Activated naive CD4-positive, alpha-beta T cell treated with anti-CD3 and anti-CD28 coated beads, Interleukin-2, amount 50 U/mL, for 24 hours (primary cell): ENCODE results near the gene TUBB2A.
"Not testable (repeated sequence)": the region's sequence is repeated elsewhere in the genome, so short reads cannot be mapped to it uniquely, and the experiment has no call there.

Experiments used
- H3K27ac Mint-ChIP-seq: one replicate; pipeline ENCODE4 v1.8.0; 2021; ENCODE audit warnings: mild to moderate bottlenecking, mixed read lengths
- H3K27me3 Mint-ChIP-seq: one replicate; pipeline ENCODE4 v1.8.0; 2021; ENCODE audit warnings: mixed read lengths
- H3K36me3 Mint-ChIP-seq: one replicate; pipeline ENCODE4 v1.8.0; 2021; ENCODE audit warnings: mixed read lengths
- H3K4me1 Mint-ChIP-seq: one replicate; pipeline ENCODE4 v1.8.0; 2021; ENCODE audit warnings: mixed read lengths
- H3K4me3 Mint-ChIP-seq: one replicate; pipeline ENCODE4 v1.8.0; 2021; ENCODE audit warnings: mild to moderate bottlenecking, mixed read lengths
- H3K9me3 Mint-ChIP-seq: one replicate; pipeline ENCODE4 v1.8.0; 2021; ENCODE audit warnings: mixed read lengths

The TUBB2A gene

DNA sequence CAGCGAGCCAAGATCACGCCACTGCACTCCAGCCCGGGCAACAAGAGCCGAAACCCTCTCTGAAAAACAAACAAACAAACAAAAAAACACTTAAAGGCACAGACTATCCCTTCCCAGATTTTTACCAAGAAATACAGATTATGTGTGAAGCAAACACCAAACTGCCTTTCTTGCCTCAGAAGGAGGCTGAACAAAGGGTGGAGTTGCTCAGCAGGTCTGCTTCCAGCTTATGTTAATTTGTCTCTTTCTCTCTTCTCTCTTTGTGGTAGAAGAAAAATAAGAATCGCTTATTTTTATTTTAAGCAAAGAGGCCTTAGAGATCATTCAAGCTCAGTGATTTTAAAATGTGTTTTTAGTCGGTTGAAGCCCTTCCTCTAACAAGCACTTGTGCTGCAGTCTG lies 14.2 kb downstream of the TUBB2A start:
- no peaks in the 10 kb centered on the region for H3K27me3 Mint-ChIP-seq
- no peaks in the 10 kb centered on the region for H3K9me3 Mint-ChIP-seq
- no peak overlapping the region for H3K27ac Mint-ChIP-seq
- no peaks in the 10 kb centered on the region for H3K4me1 Mint-ChIP-seq
- H3K4me3 Mint-ChIP-seq: no peak overlapping the region
- peaks cover 17% of the 10 kb centered on the region for H3K36me3 Mint-ChIP-seq

DNA sequence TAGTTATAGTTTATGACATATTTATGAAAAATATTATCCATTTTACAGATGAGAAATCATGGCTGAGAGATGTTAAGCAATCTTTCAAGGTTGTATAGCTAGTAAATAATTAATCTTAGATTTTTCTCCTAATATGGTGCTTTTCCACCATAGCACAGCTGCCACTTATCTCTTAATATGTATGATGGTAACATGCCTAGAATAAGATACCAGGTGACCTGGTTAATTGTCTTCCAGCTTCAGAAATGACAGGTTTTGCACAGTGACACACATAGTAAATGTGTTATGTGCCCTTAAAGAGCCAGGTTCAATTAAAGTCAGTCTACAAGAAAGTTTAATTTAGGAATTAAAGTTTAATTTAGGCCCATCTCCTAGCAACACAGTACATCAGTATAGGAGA lies 14.8 kb downstream of the TUBB2A start:
- Mint-ChIP-seq H3K9me3 (no peaks in the 10 kb centered on the region), H3K4me1 (no peaks in the 10 kb centered on the region), H3K36me3 (peaks cover 20% of the 10 kb centered on the region), H3K4me3 (no peak overlapping the region), H3K27ac (no peak overlapping the region), H3K27me3 (no peaks in the 10 kb centered on the region)

GRCh38 chr6:3140201-3140600 lies 17.1 kb downstream of the TUBB2A start:
- no peaks in the 10 kb centered on the region for H3K9me3 Mint-ChIP-seq
- H3K4me3 Mint-ChIP-seq: no peak overlapping the region
- H3K27ac Mint-ChIP-seq: no peak overlapping the region
- no peaks in the 10 kb centered on the region for H3K4me1 Mint-ChIP-seq
- peaks cover 19% of the 10 kb centered on the region for H3K36me3 Mint-ChIP-seq
- H3K27me3 Mint-ChIP-seq: no peaks in the 10 kb centered on the region

DNA sequence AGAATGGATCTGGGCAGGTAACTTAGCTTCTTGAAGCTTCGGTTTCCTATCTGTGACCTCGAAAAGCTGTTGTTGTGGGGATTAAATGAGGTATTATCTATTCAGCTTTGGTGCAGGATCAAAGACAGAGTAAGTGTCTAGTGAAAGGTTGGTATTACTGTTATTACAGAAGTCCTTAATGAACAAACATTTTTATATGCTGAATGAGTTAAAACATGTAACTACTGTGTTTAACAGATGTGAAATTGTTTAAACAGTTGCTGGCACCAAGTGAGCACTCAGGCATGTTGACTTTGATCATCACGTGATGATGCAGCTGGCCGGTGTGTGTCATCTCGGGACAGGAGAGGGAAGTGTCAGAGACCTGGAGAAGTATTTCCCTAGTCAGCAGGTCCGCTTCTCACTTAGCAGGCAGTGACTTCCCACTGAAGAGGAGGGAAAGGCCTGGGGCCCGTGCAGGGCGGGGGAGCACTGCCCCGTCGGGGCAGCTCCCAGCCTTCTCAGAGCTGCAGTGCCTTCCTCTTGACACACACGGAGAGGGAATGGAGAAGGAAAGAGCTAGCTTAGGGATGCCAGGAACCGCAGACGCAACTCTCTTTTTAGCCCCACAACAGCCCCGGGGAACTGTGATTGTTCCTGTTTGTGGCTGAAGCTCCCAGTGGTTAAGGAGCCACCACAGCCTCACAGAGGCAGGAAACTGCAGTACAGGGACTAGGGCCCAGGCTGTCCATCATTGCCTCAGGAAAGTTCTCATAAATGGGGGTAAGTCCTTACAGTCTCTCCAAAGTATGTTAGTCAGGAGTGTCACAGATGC lies 18.0 kb downstream of the TUBB2A start:
- Mint-ChIP-seq H3K27ac (no peak overlapping the region), H3K27me3 (no peaks in the 10 kb centered on the region), H3K4me1 (no peaks in the 10 kb centered on the region), H3K9me3 (no peaks in the 10 kb centered on the region), H3K36me3 (peaks cover 15% of the 10 kb centered on the region), H3K4me3 (no peak overlapping the region)

GRCh38 chr6:3138341-3138740 lies 19.0 kb downstream of the TUBB2A start:
- H3K9me3 Mint-ChIP-seq: no peaks in the 10 kb centered on the region
- no peak overlapping the region for H3K4me3 Mint-ChIP-seq
- H3K36me3 Mint-ChIP-seq: peaks cover 16% of the 10 kb centered on the region
- no peaks in the 10 kb centered on the region for H3K27me3 Mint-ChIP-seq
- H3K4me1 Mint-ChIP-seq: no peaks in the 10 kb centered on the region
- H3K27ac Mint-ChIP-seq: no peak overlapping the region

- not testable (repeated sequence) for H3K4me1 Mint-ChIP-seq, H3K9me3 Mint-ChIP-seq, H3K4me3 Mint-ChIP-seq, H3K27ac Mint-ChIP-seq, H3K27me3 Mint-ChIP-seq
- H3K36me3 Mint-ChIP-seq: peaks cover 15% of the 10 kb centered on the region
Measured at GRCh38 chr6:3137873-3138272, 19.5 kb downstream of the TUBB2A start.

DNA sequence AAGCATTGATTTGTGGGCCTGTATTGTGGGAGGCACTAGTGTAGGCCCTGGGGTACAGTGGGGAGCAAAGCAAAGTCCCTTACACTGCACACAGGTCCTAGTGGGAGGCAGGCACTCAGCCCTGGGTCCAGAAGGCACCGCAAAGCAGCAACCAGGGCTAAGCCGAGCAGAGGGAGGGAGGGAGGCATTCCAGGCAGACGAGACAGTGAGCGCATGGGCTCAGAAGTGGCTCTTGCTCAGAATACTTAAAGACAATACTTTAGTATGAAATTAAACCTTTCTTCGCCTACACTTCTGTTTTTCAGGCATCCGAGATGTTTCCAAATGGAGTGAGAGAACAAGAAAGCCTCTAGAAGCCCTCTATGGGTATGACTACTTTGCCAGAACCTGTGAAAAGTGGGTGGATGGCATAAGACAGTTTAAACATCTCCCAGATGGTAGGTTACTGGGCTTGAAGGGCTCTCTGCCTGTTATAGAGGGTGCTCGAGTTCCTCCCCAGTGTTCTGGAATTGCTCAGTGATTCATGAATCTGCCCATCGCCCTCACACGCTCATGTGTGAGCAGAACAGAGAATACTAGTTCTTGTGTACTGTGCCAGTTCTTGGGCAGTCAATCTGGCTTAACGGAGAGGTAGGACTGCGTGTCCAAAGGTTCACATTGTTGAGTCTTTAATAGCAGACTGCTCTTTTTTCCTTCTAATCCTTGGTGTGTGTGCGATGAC lies 20.1 kb downstream of the TUBB2A start:
- Mint-ChIP-seq H3K9me3 (no peaks in the 10 kb centered on the region), H3K27me3 (no peaks in the 10 kb centered on the region), H3K4me3 (no peak overlapping the region), H3K36me3 (peaks cover 17% of the 10 kb centered on the region), H3K27ac (no peak overlapping the region), H3K4me1 (no peaks in the 10 kb centered on the region)

GRCh38 chr6:3136292-3137011 lies 20.9 kb downstream of the TUBB2A start:
- Mint-ChIP-seq H3K9me3 (no peaks in the 10 kb centered on the region), H3K27ac (no peak overlapping the region), H3K36me3 (peaks cover 20% of the 10 kb centered on the region), H3K4me3 (no peak overlapping the region), H3K27me3 (no peaks in the 10 kb centered on the region), H3K4me1 (no peaks in the 10 kb centered on the region)

GRCh38 chr6:3135668-3136291 lies 21.6 kb downstream of the TUBB2A start:
- no peak overlapping the region for H3K27ac Mint-ChIP-seq

GRCh38 chr6:3133515-3133914 lies 23.8 kb downstream of the TUBB2A start:
- Mint-ChIP-seq H3K27ac (no peak overlapping the region), H3K4me3 (no peak overlapping the region), H3K27me3 (no peaks in the 10 kb centered on the region), H3K9me3 (no peaks in the 10 kb centered on the region), H3K36me3 (peaks cover 21% of the 10 kb centered on the region), H3K4me1 (no peaks in the 10 kb centered on the region)

More at GRCh38 chr6:3135668-3136291, 21.6 kb downstream of the TUBB2A start:
- no peaks in the 10 kb centered on the region for H3K4me1 Mint-ChIP-seq
- H3K9me3 Mint-ChIP-seq: no peaks in the 10 kb centered on the region
- H3K4me3 Mint-ChIP-seq: no peak overlapping the region
- peaks cover 21% of the 10 kb centered on the region for H3K36me3 Mint-ChIP-seq
- H3K27me3 Mint-ChIP-seq: no peaks in the 10 kb centered on the region

- Mint-ChIP-seq H3K4me1 (no peaks in the 10 kb centered on the region), H3K9me3 (no peaks in the 10 kb centered on the region), H3K36me3 (peaks cover 17% of the 10 kb centered on the region), H3K4me3 (no peak overlapping the region), H3K27ac (no peak overlapping the region), H3K27me3 (no peaks in the 10 kb centered on the region)
Measured at GRCh38 chr6:3131695-3132094, 25.6 kb downstream of the TUBB2A start.

DNA sequence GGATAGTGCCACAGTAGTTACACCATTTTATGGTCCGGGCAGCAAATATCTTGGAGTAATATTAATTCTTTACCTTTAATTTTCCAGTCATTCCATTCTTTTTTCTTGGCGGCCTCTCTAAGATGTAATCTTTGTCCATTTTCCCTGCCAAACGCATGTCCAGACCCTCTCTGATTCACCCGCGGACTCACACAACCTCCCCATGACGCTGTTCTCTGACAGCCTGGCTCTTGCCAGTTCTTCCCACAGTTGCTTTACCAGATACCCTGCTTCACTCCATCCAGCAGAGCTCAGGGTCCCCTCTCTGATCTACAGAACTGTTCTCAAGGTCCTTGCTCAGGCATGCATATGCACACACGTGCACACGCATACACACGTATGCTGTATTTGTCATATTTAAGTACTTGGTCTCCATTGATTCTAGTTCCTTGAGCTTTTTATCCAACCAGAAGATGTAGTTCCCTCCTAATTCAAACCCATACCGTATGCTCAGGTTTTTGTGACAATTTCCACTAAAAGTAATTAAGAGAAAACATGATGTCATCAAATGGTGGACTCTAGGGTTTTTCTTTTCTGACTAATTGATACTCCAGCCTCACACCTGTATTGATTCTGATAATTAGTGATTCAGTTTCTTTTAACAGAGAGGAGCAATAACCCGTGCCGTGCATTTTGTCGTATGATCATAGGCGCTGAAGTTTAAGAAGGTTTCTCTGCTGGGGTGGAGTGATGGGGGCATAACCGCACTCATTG lies 28.8 kb downstream of the TUBB2A start:
- H3K27me3 Mint-ChIP-seq: no peaks in the 10 kb centered on the region
- H3K4me1 Mint-ChIP-seq: peaks cover 3% of the 10 kb centered on the region
- H3K4me3 Mint-ChIP-seq: no peak overlapping the region
- H3K9me3 Mint-ChIP-seq: no peaks in the 10 kb centered on the region
- H3K27ac Mint-ChIP-seq: no peak overlapping the region
- peaks cover 13% of the 10 kb centered on the region for H3K36me3 Mint-ChIP-seq

- H3K9me3 Mint-ChIP-seq: no peaks in the 10 kb centered on the region
Measured at GRCh38 chr6:3125815-3126214, 31.5 kb downstream of the TUBB2A start.

GRCh38 chr6:3124667-3125066 lies 32.7 kb downstream of the TUBB2A start:
- Mint-ChIP-seq H3K27ac (no peak overlapping the region), H3K27me3 (no peaks in the 10 kb centered on the region), H3K4me1 (peaks cover 4% of the 10 kb centered on the region), H3K36me3 (peaks cover 2% of the 10 kb centered on the region), H3K4me3 (no peak overlapping the region), H3K9me3 (no peaks in the 10 kb centered on the region)

More at GRCh38 chr6:3125815-3126214, 31.5 kb downstream of the TUBB2A start:
- Mint-ChIP-seq H3K27me3 (no peaks in the 10 kb centered on the region), H3K27ac (no peak overlapping the region), H3K4me1 (peaks cover 4% of the 10 kb centered on the region), H3K36me3 (peaks cover 5% of the 10 kb centered on the region), H3K4me3 (no peak overlapping the region)

DNA sequence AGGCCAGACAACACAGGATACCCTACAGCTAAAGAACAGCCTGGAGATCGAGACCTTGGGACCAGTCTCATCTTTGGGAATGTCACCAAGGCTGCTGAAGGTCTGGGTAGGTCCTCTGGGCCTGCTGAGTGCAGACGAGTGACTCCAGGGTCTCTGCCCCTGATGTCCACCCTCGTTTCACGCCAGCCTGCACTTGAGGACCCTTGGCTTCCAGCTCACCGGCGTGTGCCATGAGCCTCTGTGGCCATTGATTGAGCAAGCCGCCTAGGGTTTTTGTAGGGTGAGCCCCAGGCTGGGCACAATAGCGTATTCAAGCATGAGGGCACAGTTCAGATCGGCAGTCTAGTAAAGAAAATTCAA lies 34.5 kb downstream of the TUBB2A start:
- no peaks in the 10 kb centered on the region for H3K9me3 Mint-ChIP-seq
- peaks cover 14% of the 10 kb centered on the region for H3K4me1 Mint-ChIP-seq
- H3K27ac Mint-ChIP-seq: no peak overlapping the region
- no peaks in the 10 kb centered on the region for H3K36me3 Mint-ChIP-seq
- no peak overlapping the region for H3K4me3 Mint-ChIP-seq
- H3K27me3 Mint-ChIP-seq: no peaks in the 10 kb centered on the region
